ENCODE results near the gene ERC1.

DNA sequence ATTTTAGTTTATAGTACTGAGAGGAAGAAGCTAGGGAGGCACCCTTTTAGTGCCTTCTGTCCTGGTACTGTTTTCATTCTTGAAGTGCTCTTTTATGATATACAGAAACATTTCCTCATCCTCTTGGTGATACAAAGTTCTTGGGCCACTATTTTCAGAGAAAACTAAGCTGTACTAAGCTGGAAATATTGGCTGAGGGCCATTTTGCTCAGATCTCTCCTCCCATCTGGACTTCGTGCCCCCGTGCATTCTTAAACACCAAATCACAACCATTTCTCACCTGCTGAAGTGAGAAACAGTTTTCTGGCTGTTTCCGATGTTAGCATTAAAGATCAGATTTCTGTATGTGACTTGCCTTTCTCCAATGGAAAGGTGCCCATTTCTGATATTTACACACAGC lies 444.4 kb downstream of the ERC1 start:
- TF ChIP-seq, protein P1, sequence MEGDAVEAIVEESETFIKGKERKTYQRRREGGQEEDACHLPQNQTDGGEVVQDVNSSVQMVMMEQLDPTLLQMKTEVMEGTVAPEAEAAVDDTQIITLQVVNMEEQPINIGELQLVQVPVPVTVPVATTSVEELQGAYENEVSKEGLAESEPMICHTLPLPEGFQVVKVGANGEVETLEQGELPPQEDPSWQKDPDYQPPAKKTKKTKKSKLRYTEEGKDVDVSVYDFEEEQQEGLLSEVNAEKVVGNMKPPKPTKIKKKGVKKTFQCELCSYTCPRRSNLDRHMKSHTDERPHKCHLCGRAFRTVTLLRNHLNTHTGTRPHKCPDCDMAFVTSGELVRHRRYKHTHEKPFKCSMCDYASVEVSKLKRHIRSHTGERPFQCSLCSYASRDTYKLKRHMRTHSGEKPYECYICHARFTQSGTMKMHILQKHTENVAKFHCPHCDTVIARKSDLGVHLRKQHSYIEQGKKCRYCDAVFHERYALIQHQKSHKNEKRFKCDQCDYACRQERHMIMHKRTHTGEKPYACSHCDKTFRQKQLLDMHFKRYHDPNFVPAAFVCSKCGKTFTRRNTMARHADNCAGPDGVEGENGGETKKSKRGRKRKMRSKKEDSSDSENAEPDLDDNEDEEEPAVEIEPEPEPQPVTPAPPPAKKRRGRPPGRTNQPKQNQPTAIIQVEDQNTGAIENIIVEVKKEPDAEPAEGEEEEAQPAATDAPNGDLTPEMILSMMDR (IDR thresholded peaks at IDR 0.05): no peak
- TF ChIP-seq EP300 (IDR thresholded peaks at IDR 0.05): no peak

All from tibial nerve (tissue), 4 donors.